ENCODE measurements around the gene RBL2. TPM values are rescaled to one million over a fixed set of nuclear protein-coding genes. Genes with fewer than 3 reads are reported as not detected.

The RBL2 gene
- total and polyA plus RNA-seq, 2 of the 13 experiments (the other 11 are each of a cell fraction or from before 2014, with no cell fraction given), result 41.2 to 60.9 TPM

GRCh38 chr16:53435066-53435688, 906 bp downstream of the RBL2 start (continued):
- no peak for TF ChIP-seq ZNF646 (CRISPR knock-in tag; IDR thresholded peaks at IDR 0.05)
- no peak for TF ChIP-seq AGO1 (IDR thresholded peaks at IDR 0.05; ENCODE audit: low read depth, low read length, poor library complexity, severe bottlenecking)
- TF ChIP-seq NFKB2 (CRISPR knock-in tag; IDR thresholded peaks at IDR 0.05; ENCODE audit: borderline replicate concordance), result no peak
- no peak for TF ChIP-seq ZBTB46 (CRISPR knock-in tag; IDR thresholded peaks at IDR 0.05; ENCODE audit: borderline replicate concordance)
- no peak for TF ChIP-seq HES4 (CRISPR knock-in tag; IDR thresholded peaks at IDR 0.05; ENCODE audit: borderline replicate concordance)
- no peak for TF ChIP-seq ZNF251 (CRISPR knock-in tag; IDR thresholded peaks at IDR 0.05)
- 0 out of 2 replicates have a peak, but pooled peaks have one; percentile 7 for TF ChIP-seq RXRA (CRISPR knock-in tag; IDR thresholded peaks at IDR 0.05)
- TF ChIP-seq ZNF18 (CRISPR knock-in tag; IDR thresholded peaks at IDR 0.05; ENCODE audit: insufficient replicate concordance), result no peak
- no peak for TF ChIP-seq ZNF530 (CRISPR knock-in tag; IDR thresholded peaks at IDR 0.05; ENCODE audit: low read depth)
- TF ChIP-seq ZNF746 (CRISPR knock-in tag; IDR thresholded peaks at IDR 0.05), result no peak
- TF ChIP-seq ZNF3 (CRISPR knock-in tag; IDR thresholded peaks at IDR 0.05), result 0 out of 2 replicates have a peak, but pooled peaks have one; percentile 7
- TF ChIP-seq ARHGAP35 (CRISPR knock-in tag; IDR thresholded peaks at IDR 0.05; ENCODE audit: borderline replicate concordance), result no peak; the same call in 1 of the 2 replicates
- 0 out of 2 replicates have a peak, but pooled peaks have one; percentile 0 for TF ChIP-seq AKNA (CRISPR knock-in tag; IDR thresholded peaks at IDR 0.05; ENCODE audit: borderline replicate concordance)

Measured in HepG2 (cell line).